Breast epithelium (tissue), 4 donors: ENCODE results near the gene CRIM1. TPM values are rescaled to one million over a fixed set of nuclear protein-coding genes. Genes with fewer than 3 reads are reported as not detected.
A peak's percentile ranks its signal among the peaks of the same experiment; 100 is the strongest.
"Not testable (repeated sequence)": the region's sequence is repeated elsewhere in the genome, so short reads cannot be mapped to it uniquely, and the experiment has no call there.

Source experiments
- DNase-seq, 2 donors: peaks; one replicate each; pipeline ENCODE4 v3.0.0-alpha.2; 2019; ENCODE audit warnings: low spot score in 2 of 2
- H3K27ac ChIP-seq, 2 donors: fragments of 200-600 bp; sonication (generic) in 1 of 2; one replicate each; pipeline ENCODE4 v1.5.1; 2016 to 2019; ENCODE audit warnings: mild to moderate bottlenecking in 1 of 2
- H3K27me3 ChIP-seq, 2 donors: fragments of 200-600 bp; sonication (generic) in 1 of 2; one replicate each; pipeline versions ENCODE4 v1.5.1 to v1.6.0; 2017 to 2019; ENCODE audit warnings: control low read depth in 1 of 2, mild to moderate bottlenecking in 1 of 2
- H3K36me3 ChIP-seq: fragments of 200-600 bp; one replicate; pipeline ENCODE4 v1.5.1; 2019
- H3K4me1 ChIP-seq, 2 donors: fragments of 200-600 bp; sonication (generic); one replicate each; pipeline ENCODE4 v1.5.1; 2016 to 2019; ENCODE audit warnings: control low read depth in 1 of 2
- H3K4me3 ChIP-seq, 3 donors: fragments of 200-600 bp; sonication (generic); 1 replicate in 2 of 3; 2 replicates in 1 of 3; pipeline ENCODE4 v1.5.1; 2016 to 2019; ENCODE audit warnings: mild to moderate bottlenecking in 3 of 3, moderate library complexity in 2 of 3
- H3K9me3 ChIP-seq, 2 donors: fragments of 200-600 bp; sonication (generic) in 1 of 2; one replicate each; pipeline ENCODE4 v1.5.1; 2016 to 2019; ENCODE audit warnings: control low read depth in 1 of 2
- CTCF ChIP-seq, 3 donors: fragments of 450-650 bp; IDR thresholded peaks; one replicate each; pipeline ENCODE4 v1.5.1; 2016 to 2017; ENCODE audit warnings: antibody characterized with exemption in 3 of 3, mild to moderate bottlenecking in 3 of 3, moderate library complexity in 3 of 3
- POLR2A ChIP-seq: fragments of 450-650 bp; IDR thresholded peaks from one replicate; pipeline ENCODE4 v1.6.1; 2016; ENCODE audit warnings: antibody characterized with exemption, mild to moderate bottlenecking, moderate library complexity
- POLR2AphosphoS5 ChIP-seq, 3 donors: sonication (generic); formaldehyde crosslinking; IDR thresholded peaks; one replicate each; pipeline ENCODE4 v1.6.1; 2017; ENCODE audit warnings: antibody characterized with exemption in 3 of 3
- intact Hi-C: fragments of 100-400 bp; cut with DNase I; formaldehyde crosslinking; loops from one replicate; pipeline ENCODE4 v1.15.1; 2023; ENCODE audit warnings: low total_unique reads
- total RNA-seq, 3 donors: library from RNA; depleted of rRNA; stranded (reverse); fragments of >200 nt; gene quantifications; one replicate each; pipeline ENCODE4 v1.1.0, GENCODE V29; 2016

The CRIM1 gene
- total RNA-seq, 3 donors from 2014 or later = 166 to 187 (median 178) TPM

- Histone ChIP-seq H3K27ac (peak overlapping the region; percentile 93 to 98), H3K4me1 (peaks cover 19 to 21% of the 10 kb centered on the region in 2 donors), H3K27me3 (no peaks in the 10 kb centered on the region), H3K4me3 (peak overlapping the region in 1 of 3 donors; percentile 98), H3K36me3 (no peaks in the 10 kb centered on the region), H3K9me3 (no peaks in the 10 kb centered on the region)
- TF ChIP-seq CTCF (IDR thresholded peaks at IDR 0.05) = no peak
- TF ChIP-seq POLR2A = no peak
- TF ChIP-seq POLR2AphosphoS5 (IDR thresholded peaks at IDR 0.05) = no peak
- DNase-seq = no peak
- intact Hi-C loops = no loop called here
Measured at GRCh38 chr2:36360834-36361233, 5.3 kb downstream of the CRIM1 start.

GRCh38 chr2:36361396-36361795 is 5.8 kb downstream of the CRIM1 start:
- no peaks in the 10 kb centered on the region for H3K27me3 ChIP-seq
- no peaks in the 10 kb centered on the region for H3K9me3 ChIP-seq
- TF ChIP-seq POLR2AphosphoS5 (IDR thresholded peaks at IDR 0.05) (no peak), CTCF (IDR thresholded peaks at IDR 0.05) (no peak), POLR2A (no peak)
- H3K4me3 ChIP-seq = peak overlapping the region in 1 of 3 donors; percentile 98
- peak overlapping the region; percentile 93 to 98 for H3K27ac ChIP-seq
- H3K4me1 ChIP-seq = peaks cover 19 to 21% of the 10 kb centered on the region in 2 donors
- no peak for DNase-seq
- no peaks in the 10 kb centered on the region for H3K36me3 ChIP-seq
- intact Hi-C loops = no loop called here

GRCh38 chr2:36362291-36362690 is 6.7 kb downstream of the CRIM1 start:
- DNase-seq = no peak

GRCh38 chr2:36363085-36363484 is 7.5 kb downstream of the CRIM1 start:
- DNase-seq, H3K4me3 ChIP-seq, H3K36me3 ChIP-seq, intact Hi-C loops, H3K9me3 ChIP-seq, H3K27me3 ChIP-seq: not testable (repeated sequence)
- Histone ChIP-seq H3K27ac (peak overlapping the region; percentile 46 to 98), H3K4me1 (peaks cover 27 to 32% of the 10 kb centered on the region in 2 donors)

More at GRCh38 chr2:36362291-36362690, 6.7 kb downstream of the CRIM1 start:
- peak overlapping the region in 1 of 3 donors; percentile 98 for H3K4me3 ChIP-seq
- H3K27ac ChIP-seq = peak overlapping the region; percentile 46 to 98
- intact Hi-C loops = no loop called here
- H3K4me1 ChIP-seq = peaks cover 26 to 27% of the 10 kb centered on the region in 2 donors
- no peaks in the 10 kb centered on the region for H3K27me3 ChIP-seq
- H3K36me3 ChIP-seq = no peaks in the 10 kb centered on the region
- H3K9me3 ChIP-seq = no peaks in the 10 kb centered on the region
- TF ChIP-seq CTCF (IDR thresholded peaks at IDR 0.05) = no peak
- no peak for TF ChIP-seq POLR2AphosphoS5 (IDR thresholded peaks at IDR 0.05)
- no peak for TF ChIP-seq POLR2A

GRCh38 chr2:36366491-36367120 is 11.0 kb downstream of the CRIM1 start:
- intact Hi-C loops = no loop called here
- DNase-seq = no peak
- Histone ChIP-seq H3K4me3 (peak overlapping the region in 1 of 3 donors; percentile 29), H3K9me3 (no peaks in the 10 kb centered on the region), H3K27ac (peak overlapping the region; percentile 82 to 88), H3K27me3 (no peaks in the 10 kb centered on the region), H3K4me1 (peaks cover 20 to 44% of the 10 kb centered on the region in 2 donors), H3K36me3 (no peaks in the 10 kb centered on the region)
- TF ChIP-seq POLR2AphosphoS5 (IDR thresholded peaks at IDR 0.05) = no peak
- no peak for TF ChIP-seq POLR2A
- TF ChIP-seq CTCF (IDR thresholded peaks at IDR 0.05) = no peak
